OCI-LY7 (cell line): Measurements from ENCODE around the gene DLX4.

Source experiments
- CTCF ChIP-seq: fragments of 200-600 bp; sonication (generic); conservative IDR thresholded peaks from 2 replicates; pipeline ENCODE4 v1.5.1; 2014; ENCODE audit warnings: mild to moderate bottlenecking, antibody characterized with exemption, low read length, moderate library complexity, mixed read lengths
- EZH2phosphoT487 ChIP-seq: fragments of 200-600 bp; sonication (generic); IDR thresholded peaks from 2 replicates; pipeline ENCODE4 v1.6.1; 2018; ENCODE audit warnings: low read depth, borderline replicate concordance, mild to moderate bottlenecking, mixed run types, antibody characterized with exemption, low read length, moderate library complexity, mixed read lengths

GRCh38 chr17:49977463-49978389 lies 8.7 kb downstream of the DLX4 start:
- TF ChIP-seq CTCF = no peak
- TF ChIP-seq EZH2phosphoT487 = no peak
